ENCODE data around the gene GRIP2.

The GRIP2 gene

GRCh38 chr3:14450506-14450905 lies 89.6 kb downstream of the GRIP2 start:
- DNase-seq, result no peak

GRCh38 chr3:14448756-14449727 lies 91.1 kb downstream of the GRIP2 start:
- no peak for DNase-seq

GRCh38 chr3:14448063-14448462 lies 92.1 kb downstream of the GRIP2 start:
- DNase-seq, result no peak

GRCh38 chr3:14446988-14447570 lies 93.1 kb downstream of the GRIP2 start:
- DNase-seq, result no peak

- no peak for DNase-seq
These were observed 94.4 kb downstream of the GRIP2 start for GRCh38 chr3:14445773-14446172.

GRCh38 chr3:14444380-14444779 lies 95.8 kb downstream of the GRIP2 start:
- DNase-seq, result no peak

GRCh38 chr3:14441920-14442300 lies 98.2 kb downstream of the GRIP2 start:
- DNase-seq, result no peak

- DNase-seq, result no peak
These were observed 98.8 kb downstream of the GRIP2 start for GRCh38 chr3:14441240-14441919.

GRCh38 chr3:14440531-14441239 lies 99.5 kb downstream of the GRIP2 start:
- peak; percentile 40 for DNase-seq

- no peak for DNase-seq
These were observed 100.0 kb downstream of the GRIP2 start for GRCh38 chr3:14440168-14440518.

GRCh38 chr3:14439501-14440167 lies 100.5 kb downstream of the GRIP2 start:
- DNase-seq, result peak; percentile 91

All from NCI-H2029 (cell line).